Stomach (tissue), 4 donors: ENCODE data around the gene ARID1B.

ENCODE experiments used
- EP300 ChIP-seq: sonication (generic); formaldehyde crosslinking; IDR thresholded peaks from one replicate; pipeline ENCODE4 v1.6.1; 2017; ENCODE audit warnings: antibody characterized with exemption
- POLR2A ChIP-seq, 4 donors: fragments of 450-650 bp; IDR thresholded peaks; one replicate each; pipeline ENCODE4 v1.6.1; 2016; ENCODE audit warnings: antibody characterized with exemption in 4 of 4, control low read depth in 2 of 4, mild to moderate bottlenecking in 1 of 4, moderate library complexity in 1 of 4
- POLR2AphosphoS5 ChIP-seq, 3 donors: sonication (generic); formaldehyde crosslinking; IDR thresholded peaks; one replicate each; pipeline ENCODE4 v1.6.1; 2016; ENCODE audit warnings: antibody characterized with exemption in 3 of 3
- TF ChIP-seq, protein P1 (sequence below), 7 experiments: fragments of 450-650 bp in 4 of 7; fragments of 200-600 bp in 3 of 7; sonication (generic) in 3 of 7; IDR thresholded peaks; one replicate each; pipeline ENCODE4 v1.5.1; 2016 to 2019; ENCODE audit warnings: antibody characterized with exemption in 7 of 7, control low read depth in 2 of 7, mild to moderate bottlenecking in 1 of 7

DNA sequence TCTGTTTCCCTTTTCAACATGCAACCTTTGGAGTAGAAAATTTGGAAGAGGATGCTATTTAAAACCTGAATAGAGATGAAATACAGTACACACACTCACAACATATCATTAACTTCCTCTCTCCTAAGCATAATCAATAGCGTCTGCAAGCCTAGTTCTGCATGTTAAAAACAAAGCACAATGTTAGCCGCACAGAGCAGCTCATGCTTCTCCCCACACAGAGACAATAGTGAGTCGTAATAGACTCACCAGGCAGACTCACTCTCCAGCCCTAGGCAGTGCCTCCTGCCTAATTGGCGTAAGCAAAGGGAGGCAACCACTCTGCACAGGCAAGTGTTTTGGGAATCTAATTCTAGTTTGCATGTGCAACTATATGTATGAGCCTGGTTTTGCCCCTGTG lies 45.8 kb upstream of the ARID1B start:
- TF ChIP-seq, protein P1, sequence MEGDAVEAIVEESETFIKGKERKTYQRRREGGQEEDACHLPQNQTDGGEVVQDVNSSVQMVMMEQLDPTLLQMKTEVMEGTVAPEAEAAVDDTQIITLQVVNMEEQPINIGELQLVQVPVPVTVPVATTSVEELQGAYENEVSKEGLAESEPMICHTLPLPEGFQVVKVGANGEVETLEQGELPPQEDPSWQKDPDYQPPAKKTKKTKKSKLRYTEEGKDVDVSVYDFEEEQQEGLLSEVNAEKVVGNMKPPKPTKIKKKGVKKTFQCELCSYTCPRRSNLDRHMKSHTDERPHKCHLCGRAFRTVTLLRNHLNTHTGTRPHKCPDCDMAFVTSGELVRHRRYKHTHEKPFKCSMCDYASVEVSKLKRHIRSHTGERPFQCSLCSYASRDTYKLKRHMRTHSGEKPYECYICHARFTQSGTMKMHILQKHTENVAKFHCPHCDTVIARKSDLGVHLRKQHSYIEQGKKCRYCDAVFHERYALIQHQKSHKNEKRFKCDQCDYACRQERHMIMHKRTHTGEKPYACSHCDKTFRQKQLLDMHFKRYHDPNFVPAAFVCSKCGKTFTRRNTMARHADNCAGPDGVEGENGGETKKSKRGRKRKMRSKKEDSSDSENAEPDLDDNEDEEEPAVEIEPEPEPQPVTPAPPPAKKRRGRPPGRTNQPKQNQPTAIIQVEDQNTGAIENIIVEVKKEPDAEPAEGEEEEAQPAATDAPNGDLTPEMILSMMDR (IDR thresholded peaks at IDR 0.05): no peak
- TF ChIP-seq POLR2A (IDR thresholded peaks at IDR 0.05) (no peak), POLR2AphosphoS5 (IDR thresholded peaks at IDR 0.05) (no peak), EP300 (no peak)
